GM12878 (cell line): ENCODE data around the gene SLU7.

Source experiments
- CHD2 ChIP-seq: IDR thresholded peaks from 2 replicates; pipeline ENCODE4 v1.6.1; 2011; ENCODE audit warnings: low read depth, low read length, improper control_type of control experiment, borderline replicate concordance
- EP300 ChIP-seq, 2 experiments: fragments of 150-350 bp in 1 of 2; IDR thresholded peaks; 2 replicates each; pipeline ENCODE4 v1.6.1; 2011 to 2012; ENCODE audit warnings: low read depth in 2 of 2, low read length in 2 of 2, borderline replicate concordance in 1 of 2, improper control_type of control experiment in 1 of 2, inconsistent platforms in 1 of 2; ENCODE audit not compliant: control insufficient read depth in 1 of 2
- EZH2 ChIP-seq: IDR thresholded peaks from 2 replicates; pipeline ENCODE4 v1.6.1; 2012; ENCODE audit warnings: low read depth, mild to moderate bottlenecking, control low read depth, inconsistent platforms, low read length, borderline replicate concordance; ENCODE audit not compliant: control insufficient read depth
- MTA2 ChIP-seq: fragments of 450-650 bp; IDR thresholded peaks from 2 replicates; pipeline ENCODE4 v1.6.1; 2016; ENCODE audit warnings: low read depth, mild to moderate bottlenecking, moderate library complexity
- TARDBP ChIP-seq: IDR thresholded peaks from 2 replicates; pipeline ENCODE4 v1.6.1; 2016; ENCODE audit warnings: borderline replicate concordance
- ZBED1 ChIP-seq: IDR thresholded peaks from 2 replicates; pipeline ENCODE4 v1.6.1; 2016; ENCODE audit warnings: borderline replicate concordance

DNA sequence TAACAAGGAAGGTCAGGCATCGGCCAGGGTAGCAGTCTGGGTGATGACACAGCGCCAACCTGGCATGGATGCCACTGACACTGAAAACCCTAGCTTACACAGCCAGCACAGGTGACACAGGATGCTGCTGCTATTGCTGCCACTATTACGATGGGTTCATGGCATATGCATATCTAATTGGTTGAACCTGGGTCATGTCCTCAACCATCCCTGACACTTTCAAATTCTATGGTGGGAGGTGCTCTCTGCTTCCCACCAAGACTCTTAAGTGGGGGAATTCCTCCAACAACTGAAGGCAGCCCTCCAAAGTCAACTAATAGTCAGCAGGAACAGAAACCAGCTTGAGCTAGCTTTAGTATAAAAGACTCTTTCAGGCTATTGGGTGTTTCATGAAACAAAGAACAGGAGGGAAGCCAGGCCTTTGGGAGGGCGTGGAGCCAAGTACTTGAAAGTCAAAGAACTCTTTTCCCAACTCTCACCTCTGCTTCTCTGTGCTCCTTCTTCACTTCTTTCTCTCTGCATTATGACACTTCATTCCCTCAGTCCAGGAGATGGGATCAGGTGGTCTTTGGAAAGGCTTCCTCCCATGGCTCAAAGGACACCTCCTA lies 24.0 kb upstream of the SLU7 start:
- TF ChIP-seq MTA2 = peak; percentile 68
- TF ChIP-seq CHD2 = no peak
- peak in 1 of 2 experiments; percentile 42; a peak in 2 of 4 replicates for TF ChIP-seq EP300 (IDR thresholded peaks at IDR 0.05; ENCODE audit: borderline replicate concordance in 1 of 2, control insufficient read depth in 1 of 2, low read depth in 2 of 2, low read length in 2 of 2)
- TF ChIP-seq ZBED1 = no peak
- no peak for TF ChIP-seq TARDBP
- no peak for TF ChIP-seq EZH2
